NCI-H1092 (cell line): ENCODE measurements around the gene BACH2.
"Not testable (repeated sequence)": the region's sequence is repeated elsewhere in the genome, so short reads cannot be mapped to it uniquely, and the experiment has no call there.

Source experiments
- DNase-seq: peaks from one replicate; lab custom pipeline; 2025; lab: John Stamatoyannopoulos, UW

BACH2 gene

DNA sequence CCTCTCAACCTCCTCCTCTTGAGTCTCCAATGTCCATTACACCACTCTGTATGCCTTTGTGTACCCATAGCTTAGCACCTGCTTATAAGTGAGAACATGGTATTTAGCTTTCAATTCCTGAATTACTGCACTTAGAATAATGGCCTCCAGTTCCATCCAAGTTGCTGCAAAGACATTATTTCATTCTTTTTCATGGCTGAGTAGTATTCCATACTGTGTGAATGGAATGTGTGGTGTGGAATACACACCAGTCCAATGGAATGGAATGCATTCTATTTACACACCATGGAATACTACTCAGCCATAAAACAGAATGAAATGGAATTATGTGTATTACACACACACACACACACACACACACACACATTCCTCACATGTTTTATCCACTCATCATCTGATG, 116.1 kb downstream of the BACH2 start:
- no peak for DNase-seq

DNA sequence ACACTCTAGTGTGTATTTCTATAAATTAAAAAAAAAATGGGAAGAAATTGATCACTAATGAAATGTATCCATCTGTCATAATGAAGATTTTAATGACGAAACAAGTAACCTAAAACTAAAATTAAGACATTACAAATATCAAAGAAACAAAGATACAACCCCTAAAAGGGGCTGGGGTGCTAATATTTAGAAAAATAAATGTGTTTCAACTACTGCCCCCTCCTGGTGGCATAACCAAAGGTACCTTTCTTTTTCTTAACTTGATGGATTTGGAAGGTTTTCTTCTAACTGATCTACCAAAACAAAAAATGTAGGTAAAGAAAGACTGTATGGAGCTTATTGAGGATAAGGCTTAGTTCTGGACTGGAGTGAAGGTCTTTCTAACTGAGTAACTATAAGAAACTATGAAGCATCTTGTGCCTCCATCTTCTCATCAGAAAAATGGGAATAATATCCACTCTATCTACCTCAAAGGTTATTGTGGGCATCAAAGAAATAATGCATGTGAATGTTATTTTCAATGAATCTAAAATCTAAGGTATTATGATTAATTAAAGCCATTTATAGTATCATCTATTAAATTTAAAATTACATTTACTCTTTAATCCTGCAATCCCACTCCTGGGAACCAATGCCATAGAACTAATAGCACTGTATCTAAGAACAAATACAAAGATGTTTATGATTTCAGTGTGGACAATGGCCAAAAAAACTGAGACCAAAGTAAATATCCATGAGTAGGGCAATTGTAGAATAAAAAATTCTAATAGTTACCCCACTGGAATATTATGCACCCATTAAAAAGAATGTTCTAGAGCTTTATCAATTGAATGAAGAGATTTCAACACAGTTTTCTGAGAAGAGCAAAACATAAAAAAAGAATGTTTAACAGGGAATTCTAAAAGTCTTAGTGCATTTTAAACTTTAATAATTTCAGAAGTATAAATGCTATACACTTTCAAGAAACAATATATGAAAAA, 117.2 kb downstream of the BACH2 start:
- DNase-seq = no peak

DNA sequence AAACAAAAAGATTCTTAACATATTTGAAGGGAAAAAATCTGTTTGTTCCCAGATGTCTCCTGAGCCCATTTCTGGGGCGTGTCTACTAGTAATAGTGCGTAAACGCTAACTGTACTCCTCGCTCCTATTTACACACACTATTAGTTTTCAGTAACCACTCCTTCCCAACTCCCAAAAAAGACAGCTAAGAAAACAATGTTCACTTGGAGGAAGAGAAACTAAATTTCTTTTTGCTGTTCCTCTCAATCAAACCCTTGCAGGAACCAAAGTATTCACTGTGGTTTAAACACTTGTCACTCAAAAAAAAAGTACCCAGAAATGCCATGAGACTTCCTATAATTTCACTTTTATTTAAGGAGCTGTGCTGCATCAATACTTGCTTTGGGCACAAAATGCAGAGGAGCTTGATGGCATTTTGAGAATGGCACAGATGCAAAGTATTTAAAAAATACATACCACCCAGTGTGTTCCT, 118.2 kb downstream of the BACH2 start:
- no peak for DNase-seq

DNA sequence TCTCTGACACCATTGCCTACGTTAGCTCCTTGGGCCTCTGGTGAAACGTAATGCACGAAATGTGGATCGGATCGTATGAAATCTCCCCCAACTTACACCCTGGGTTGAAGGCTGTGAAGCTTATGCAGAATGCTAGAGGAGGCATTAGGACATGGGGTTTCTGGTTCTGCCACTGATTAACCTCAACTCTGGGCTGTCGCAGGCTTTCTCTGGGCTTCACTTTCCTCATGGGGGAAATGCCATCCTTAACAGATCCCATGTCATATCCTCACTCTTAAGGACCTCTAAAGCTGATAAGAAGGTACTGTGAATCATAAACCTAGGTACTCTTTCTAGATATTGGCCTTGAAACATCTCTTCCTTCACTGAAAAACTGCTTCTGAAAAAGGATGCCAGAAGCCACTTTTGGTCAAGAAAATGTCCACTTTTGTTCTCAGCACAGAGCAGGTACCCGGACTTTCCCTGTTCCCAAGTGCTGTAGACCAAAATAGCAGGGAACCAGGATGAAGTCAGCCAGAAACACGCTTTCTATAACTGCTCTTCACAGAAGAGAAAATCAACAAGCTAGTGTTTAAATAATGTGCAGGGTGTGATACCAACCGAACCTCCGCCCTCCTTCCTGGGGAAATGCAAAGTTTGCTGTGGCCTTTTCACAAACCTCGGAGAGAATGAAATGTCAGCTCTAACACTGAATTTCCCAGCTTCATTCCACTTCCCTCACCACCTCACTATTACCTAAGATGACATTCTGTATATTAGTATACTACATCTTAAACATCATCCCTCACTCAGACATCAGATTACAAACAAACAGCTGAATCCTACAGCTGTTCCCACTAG, 118.9 kb downstream of the BACH2 start:
- DNase-seq = no peak

DNA sequence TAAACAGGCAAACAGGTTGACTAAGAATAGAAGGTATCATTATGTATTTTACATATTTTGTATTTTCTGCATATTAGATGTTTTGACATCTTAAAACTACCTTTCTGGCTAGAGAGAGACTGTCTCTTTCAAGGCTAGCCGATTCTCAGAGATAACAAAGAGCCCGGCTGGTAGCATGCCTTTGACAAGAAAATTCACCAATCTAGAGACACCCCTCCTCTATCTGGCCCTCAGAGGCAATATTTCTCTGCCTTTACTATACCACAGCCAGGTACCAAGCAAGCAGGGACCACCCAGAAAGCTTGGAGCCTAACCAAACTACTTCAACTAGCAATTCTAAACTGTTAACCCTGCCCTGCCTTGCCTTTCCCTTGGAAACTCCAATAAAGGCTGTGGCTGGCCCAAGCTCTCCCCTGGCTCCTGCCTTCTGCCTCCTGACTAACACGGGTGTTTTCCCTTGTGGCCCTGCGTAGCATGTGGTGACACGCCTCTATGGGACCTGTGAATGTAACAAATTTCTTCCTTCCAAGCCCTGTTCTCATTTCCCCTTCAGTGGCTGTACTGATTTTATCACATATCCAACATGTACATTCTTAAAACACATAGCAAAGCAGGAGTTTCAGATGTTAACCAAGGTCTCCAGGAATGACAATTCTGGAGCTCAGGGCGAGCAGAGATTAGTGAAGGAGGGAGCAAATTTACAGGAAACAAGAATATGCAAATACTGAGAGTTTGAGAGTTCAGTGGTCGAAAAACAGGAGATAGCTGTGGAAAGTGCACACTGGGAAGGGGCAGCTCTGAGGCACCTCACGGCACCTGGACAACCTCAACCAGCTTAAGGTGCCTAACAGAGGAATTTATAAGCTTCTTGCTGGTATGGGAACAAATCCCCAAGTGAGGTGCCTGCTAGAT, 120.8 kb downstream of the BACH2 start:
- DNase-seq = no peak

DNA sequence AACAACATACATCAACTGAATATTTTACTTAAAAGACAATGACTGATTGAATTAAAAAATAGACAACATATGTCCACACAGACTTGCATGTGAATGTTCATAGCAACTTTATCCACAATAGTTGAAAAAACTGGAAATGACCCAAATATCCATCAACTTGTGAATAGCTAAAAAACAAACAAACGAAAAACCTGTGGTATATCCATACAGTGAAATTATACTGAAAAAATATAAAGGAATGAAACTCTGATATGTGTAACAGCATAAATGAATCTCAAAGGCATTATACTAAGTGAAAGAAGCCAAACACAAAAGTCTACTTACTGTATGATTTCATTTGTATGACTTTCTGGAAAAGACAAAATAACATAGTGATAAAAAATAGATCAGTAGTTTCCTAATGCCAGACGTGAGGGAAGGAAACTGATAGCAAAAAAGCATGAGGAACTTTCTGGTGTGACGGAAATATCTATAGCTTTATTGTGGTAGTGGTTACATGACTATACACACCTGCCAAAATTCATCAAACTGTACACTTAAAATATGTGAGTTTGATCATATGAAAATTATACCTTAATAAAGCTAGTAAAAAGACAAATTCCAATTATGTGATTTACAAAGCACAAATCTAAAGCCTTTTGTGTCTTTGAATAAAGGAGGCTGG, 123.2 kb downstream of the BACH2 start:
- DNase-seq = no peak

DNA sequence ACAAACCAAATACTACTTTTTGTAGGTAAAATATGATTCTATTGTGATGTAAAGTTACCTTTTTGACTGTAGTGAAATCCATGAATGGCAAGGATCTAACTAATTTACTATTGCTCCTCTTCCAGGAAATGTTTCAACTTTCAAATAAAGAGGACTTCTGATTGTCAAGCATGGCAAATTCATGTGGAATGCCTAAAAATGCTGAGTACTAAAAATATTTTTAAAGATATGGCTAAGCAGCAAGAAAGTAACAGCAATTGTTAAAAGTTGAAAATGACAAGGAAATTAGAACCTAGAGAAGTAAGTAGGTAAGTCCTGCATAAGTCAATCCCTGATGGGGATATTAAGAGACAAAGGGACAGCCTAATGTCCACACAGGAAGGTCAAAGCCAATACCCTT, 126.0 kb downstream of the BACH2 start:
- no peak for DNase-seq

DNA sequence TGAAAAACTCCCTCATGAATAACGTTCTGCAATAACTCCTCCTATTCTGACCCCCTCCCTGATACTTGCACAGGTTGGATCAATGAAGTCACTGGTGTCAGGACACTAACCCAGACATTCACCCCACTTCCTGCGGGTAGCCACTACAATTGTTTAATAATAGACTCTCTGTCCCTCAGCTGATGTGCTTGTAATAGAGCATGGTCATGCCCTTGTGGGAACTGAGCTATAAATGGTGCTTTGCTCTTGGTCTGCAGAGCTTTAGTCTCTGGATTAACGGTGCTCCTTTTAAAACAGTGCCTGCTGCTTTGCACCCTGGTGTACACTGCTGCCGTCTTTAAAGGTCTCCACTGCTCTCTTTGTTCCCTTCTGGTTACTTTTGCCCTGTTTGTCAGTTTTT, 127.3 kb downstream of the BACH2 start:
- DNase-seq = no peak

DNA sequence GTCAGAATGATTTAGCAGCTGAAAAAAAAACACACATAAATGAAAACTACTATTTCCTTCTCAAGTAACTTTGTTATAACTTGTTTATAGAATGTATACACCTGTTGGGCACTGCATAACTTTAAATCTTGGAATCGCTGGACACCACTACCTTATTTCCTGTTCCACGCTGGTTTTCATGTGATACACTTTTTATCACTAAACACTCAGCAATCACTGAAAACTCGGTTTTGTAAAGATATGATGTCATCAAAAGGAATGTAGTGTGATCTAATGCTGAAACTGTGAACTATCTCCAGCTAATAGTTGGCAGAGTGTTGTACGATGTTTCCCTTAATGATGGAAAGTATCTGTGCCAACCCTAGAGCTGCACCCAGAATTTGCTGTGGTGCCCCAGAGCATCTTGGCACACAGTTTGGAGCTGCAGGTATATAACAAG, 127.9 kb downstream of the BACH2 start:
- no peak for DNase-seq

DNA sequence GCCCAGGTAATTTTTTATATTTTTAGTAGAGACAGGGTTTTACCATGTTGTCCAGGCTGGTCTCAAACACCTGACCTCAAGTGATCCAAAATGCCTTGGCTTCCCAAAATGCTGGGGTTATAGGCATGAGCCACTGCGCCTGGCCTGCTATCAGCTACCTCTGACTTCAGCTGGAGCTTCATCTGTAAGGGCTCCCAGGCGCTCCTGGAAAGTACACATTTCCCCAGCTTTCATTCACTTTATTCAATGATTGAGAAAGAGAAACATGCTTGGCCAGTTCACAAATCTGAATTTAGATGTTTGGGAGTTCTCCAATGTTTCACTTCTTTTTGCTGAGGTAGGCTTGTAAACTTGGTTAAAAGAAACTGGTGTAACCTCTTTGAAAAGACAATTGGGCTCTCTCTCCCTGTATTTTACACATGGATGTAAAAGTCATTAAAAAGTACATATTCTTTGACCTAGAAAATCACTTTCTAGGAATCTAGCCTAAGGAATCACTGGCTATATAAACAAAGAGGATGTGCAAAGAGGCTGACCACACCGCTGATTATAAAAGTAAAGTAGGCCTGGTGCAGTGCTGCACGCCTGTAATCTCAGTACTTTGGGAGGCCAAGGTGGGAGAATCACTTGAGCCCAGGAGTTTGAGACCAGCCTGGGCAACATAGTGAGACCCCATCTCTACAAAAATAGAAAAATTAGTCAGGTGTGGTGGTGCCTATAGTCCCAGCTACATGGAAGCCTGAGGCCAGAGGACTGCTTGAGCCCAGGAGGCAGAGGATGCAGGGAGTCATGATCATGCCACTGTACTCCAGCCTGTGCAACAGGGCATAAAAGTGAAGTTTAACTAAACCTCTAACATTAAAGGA, 128.9 kb downstream of the BACH2 start:
- no peak for DNase-seq

DNA sequence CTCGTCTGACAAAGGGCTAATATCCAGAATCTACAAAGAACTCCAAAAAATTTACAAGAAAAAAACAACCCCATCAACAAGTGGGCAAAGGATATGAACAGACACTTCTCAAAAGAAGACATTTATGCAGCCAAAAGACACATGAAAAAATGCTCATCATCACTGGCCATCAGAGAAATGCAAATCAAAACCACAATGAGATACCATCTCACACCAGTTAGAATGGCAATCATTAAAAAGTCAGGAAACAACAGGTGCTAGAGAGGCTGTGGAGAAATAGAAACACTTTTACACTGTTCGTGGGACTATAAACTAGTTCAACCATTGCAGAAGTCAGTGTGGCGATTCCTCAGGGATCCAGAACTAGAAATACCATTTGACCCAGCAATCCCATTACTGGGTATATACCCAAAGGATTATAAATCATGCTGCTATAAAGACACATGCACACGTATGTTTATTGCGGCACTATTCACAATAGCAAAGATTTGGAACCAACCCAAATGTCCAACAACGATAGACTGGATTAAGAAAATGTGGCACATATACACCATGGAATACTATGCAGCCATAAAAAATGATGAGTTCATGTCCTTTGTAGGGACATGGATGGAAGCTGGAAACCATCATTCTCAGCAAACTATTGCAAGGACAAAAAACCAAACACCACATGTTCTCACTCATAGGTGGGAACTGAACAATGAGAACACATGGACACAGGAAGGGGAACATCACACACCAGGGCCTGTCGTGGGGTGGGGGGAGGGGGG, 130.3 kb downstream of the BACH2 start:
- not testable (repeated sequence) for DNase-seq

DNA sequence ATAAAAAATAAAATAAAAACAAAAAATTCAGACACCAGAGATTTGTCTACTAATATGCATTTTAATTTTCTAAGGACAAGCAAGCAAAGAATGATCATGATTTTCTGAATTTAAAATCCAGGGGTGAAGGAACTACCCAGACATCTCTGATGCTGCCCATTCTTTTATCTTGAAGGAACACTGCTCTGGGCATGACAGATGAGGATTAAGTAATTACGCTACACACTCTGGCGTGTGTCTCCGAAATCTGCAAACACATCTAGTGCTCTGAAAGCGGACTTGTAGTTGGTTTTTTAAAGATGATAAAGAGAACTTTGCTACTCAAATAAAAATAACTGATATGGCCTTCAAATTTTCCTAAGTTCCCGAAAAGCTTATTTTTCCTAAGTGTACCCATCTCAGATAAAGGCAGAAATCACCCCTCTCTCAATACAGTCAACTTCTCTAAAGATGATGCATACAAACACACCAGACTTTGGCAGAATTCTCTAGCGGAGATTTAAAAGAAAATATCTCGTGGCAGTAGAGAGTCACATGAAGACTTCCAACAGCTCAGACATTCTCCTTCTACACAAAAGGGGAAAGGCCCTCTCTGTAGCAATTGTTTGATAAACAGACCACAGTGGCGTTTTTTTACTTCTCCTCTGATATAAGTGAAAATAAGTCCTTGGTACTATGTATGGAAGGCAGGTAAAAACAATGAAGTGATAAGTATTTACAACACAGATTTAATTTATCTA, 133.8 kb downstream of the BACH2 start:
- no peak for DNase-seq

DNA sequence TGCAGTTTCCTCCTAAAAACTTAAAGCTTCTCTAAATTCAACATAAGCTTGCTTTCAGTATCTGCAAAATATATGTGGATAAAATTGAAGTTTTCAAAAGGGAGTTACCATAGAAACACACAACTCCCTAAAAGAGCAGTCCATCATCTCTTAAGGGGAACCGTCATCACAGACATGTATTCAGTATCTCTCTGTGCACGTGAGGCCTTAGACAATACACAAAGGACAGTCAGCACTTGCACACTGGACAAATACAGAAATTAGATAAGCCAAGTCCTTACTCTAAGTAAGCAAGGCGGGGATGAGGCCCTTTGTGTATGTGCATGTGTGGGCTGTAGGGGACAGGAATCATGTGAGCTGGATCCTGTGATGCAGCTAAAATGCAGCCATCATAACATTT, 136.6 kb downstream of the BACH2 start:
- no peak for DNase-seq

DNA sequence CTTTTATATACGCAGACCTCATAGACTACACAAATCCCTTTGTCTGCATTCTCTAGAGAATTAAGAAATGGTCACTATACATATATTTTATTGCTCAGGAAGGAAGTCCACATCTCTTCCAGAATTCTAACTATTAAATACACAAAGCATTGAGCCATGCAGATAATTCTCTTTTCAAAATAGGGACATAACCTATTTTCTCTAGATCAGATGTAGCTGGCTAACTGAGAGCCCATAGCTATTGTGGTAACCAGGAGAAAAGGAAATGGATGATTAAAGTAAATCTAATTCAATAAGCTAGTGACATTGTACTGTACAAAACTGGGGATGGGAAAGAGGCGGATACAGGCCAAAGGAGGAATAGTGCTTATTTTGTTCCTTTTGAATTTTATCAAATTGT, 137.2 kb downstream of the BACH2 start:
- DNase-seq = no peak

DNA sequence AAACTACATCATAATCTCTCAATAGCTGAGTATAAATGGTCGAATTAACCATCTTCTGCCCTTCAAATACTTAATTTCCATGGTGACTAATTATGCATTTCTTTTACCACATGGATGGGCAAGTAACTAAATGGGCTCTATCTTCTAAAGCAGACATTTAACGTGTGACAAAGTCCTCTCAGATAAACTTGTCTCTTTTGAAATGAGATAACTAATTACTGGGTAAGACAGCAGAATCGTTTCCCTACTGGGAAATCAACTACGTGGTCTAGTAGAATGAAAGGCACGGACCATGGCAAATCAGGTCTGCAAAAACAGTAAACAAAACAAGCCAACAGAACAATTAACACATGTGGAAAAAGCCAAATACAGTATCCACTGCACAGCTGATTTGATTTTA, 137.7 kb downstream of the BACH2 start:
- no peak for DNase-seq

DNA sequence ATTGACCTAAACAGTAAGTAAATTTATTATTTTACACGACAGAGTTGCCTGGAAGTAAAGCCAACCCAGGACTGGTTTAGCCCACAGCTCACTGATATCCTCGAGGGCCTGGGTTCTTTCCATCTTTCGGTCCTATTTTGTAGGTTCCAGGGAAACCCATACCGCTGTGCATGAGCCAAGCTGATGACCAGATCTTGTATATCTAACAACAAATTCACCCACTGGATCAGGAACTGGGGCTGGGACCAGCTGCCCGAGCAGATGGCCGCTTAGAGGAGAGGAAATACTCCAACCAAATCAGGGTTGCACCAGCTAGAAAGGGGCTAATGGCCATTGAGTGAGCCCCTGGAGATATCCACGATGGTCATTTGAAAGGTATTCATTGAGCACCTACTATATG, 139.2 kb downstream of the BACH2 start:
- DNase-seq = no peak

DNA sequence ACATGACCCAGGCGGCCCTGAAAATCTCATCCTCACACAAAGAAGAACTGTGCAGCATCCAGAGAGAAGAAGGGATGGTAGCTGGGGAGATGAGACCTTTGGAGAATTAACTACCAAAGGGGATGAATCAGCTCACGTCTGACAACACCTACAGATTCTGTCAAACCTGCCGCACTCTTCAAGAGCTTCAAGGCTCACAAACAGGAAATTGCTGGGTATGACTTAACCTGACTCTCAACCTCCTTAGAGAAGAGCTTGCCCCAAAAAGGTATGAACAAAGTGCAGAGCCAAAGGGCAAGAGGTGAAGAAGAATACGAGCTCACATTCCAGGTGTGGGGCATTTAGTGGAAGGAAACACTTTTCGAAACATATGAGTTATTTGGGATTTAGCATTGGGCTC, 139.8 kb downstream of the BACH2 start:
- DNase-seq = no peak

DNA sequence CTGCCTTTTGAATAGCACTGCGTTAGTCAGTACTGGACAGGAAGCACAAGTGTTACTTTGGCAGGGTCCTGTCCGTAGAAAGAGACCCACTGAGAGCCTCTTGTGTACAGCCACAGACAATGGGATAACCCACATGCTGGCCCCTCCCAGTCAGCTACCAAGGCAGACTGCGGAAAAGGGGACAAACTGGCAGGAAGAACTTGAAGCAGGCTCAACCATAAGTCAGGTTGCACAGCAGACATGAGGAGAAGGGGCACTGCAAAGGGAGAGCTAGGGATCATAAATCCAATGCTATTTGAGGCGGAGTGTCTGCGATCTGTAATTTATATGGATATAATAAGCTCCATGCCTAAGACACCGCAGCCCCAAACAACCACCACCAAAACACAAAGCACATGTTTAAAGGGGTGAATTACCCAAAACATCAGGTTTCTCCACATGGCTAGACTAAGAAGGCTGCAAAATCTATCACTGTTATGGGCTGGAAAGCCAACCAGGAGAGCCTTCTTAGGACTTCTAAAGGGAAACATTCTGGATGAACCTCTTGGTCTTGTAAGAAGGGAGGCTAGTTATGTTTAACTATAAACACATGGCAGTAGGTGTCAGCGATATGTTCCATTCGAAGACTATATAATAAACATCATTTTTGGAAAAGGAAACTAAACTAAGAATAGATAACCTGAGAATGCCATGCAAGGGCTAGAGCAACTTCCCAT, 141.7 kb downstream of the BACH2 start:
- no peak for DNase-seq
